GM12891 (cell line): Measurements from ENCODE around the gene SNRNP35.

Experiments
- PAX5 ChIP-seq: IDR thresholded peaks from 2 replicates; pipeline ENCODE4 v1.6.1; 2011; ENCODE audit warnings: low read length, moderate library complexity, mild to moderate bottlenecking; ENCODE audit not compliant: insufficient read depth, severe bottlenecking
- TAF1 ChIP-seq: IDR thresholded peaks from 2 replicates; pipeline ENCODE4 v1.6.1; 2011; ENCODE audit warnings: low read depth, low read length, control low read depth

DNA sequence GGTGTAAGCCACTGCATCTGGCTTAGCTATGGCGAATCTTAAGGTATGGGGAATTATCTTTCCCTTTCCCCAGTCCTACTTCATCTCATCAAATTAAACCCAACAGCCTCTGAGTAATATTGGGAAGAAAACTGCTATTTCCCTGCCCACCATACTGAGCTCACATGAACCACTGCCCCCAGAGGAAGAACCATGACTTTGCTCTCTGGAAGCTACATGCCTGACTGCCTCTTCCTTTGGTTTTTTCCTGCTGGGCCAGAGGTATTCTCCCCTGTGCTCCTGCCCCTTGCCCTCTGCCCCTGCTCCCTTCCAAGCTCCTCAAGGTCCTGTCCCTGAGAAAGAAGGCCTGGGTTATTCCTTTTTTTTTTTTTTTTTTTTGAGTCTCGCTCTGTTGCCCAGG is 36.6 kb upstream of the SNRNP35 start:
- no peak for TF ChIP-seq PAX5
- no peak for TF ChIP-seq TAF1
